ENCODE data around the gene CHD5.

- TF ChIP-seq CTCF (IDR thresholded peaks at IDR 0.05) = no peak
- no peak for TF ChIP-seq POLR2A (IDR thresholded peaks at IDR 0.05)
These were observed 40.1 kb upstream of the CHD5 start for GRCh38 chr1:6220236-6220635.
